ENCODE measurements around the gene MRPL36. TPM values are rescaled to one million over a fixed set of nuclear protein-coding genes. Genes with fewer than 3 reads are reported as not detected.

MRPL36 gene
- total and polyA plus RNA-seq, 4 experiments from 2014 or later = 30.7 to 85.1 (median 54.7) TPM

- no peak overlapping the region for H3K27ac ChIP-seq (ENCODE audit: low read depth, low read length)
- Mint-ChIP-seq H3K27ac (no peak overlapping the region), H3K9me3 (no peaks in the 10 kb centered on the region), H3K27me3 (peaks cover 0 to 8% of the 10 kb centered on the region in 2 donors), H3K4me1 (no peaks in the 10 kb centered on the region), H3K4me3 (no peak overlapping the region), H3K36me3 (no peaks in the 10 kb centered on the region)
- H3K4me1 ChIP-seq (ENCODE audit: insufficient read depth, low read length) = no peaks in the 10 kb centered on the region
- no peaks in the 10 kb centered on the region for H3K9me3 ChIP-seq (ENCODE audit: control insufficient read depth in 1 of 2, low read length in 2 of 2)
- ChIA-PET POLR2A (ENCODE audit: partially characterized antibody) (no interaction called here), CTCF (ENCODE audit: partially characterized antibody) (no interaction called here)
- no peak for DNase-seq
- H3K4me3 ChIP-seq (ENCODE audit: low read length in 2 of 2) = no peak overlapping the region
- no peaks in the 10 kb centered on the region for H3K36me3 ChIP-seq (ENCODE audit: insufficient read depth, low read length)
- intact Hi-C loops (cut with micrococcal nuclease) = no loop called here
- no peaks in the 10 kb centered on the region for H3K27me3 ChIP-seq (ENCODE audit: insufficient read depth, low read length)
Measured at GRCh38 chr5:1751026-1751863, 48.4 kb downstream of the MRPL36 start.

- Mint-ChIP-seq H3K36me3 (no peaks in the 10 kb centered on the region), H3K4me3 (no peak overlapping the region), H3K4me1 (no peaks in the 10 kb centered on the region), H3K27me3 (peaks cover 2 to 6% of the 10 kb centered on the region in 2 donors), H3K27ac (peak overlapping the region in 1 of 7 donors; percentile 35), H3K9me3 (no peaks in the 10 kb centered on the region)
- Histone ChIP-seq H3K27me3 (ENCODE audit: insufficient read depth, low read length) (no peaks in the 10 kb centered on the region), H3K9me3 (ENCODE audit: control insufficient read depth in 1 of 2, low read length in 2 of 2) (no peaks in the 10 kb centered on the region), H3K4me1 (ENCODE audit: insufficient read depth, low read length) (no peaks in the 10 kb centered on the region), H3K36me3 (ENCODE audit: insufficient read depth, low read length) (no peaks in the 10 kb centered on the region), H3K27ac (ENCODE audit: low read depth, low read length) (no peak overlapping the region), H3K4me3 (ENCODE audit: low read length in 2 of 2) (no peak overlapping the region)
- CTCF ChIA-PET (ENCODE audit: partially characterized antibody) = no interaction called here
- intact Hi-C loops (cut with micrococcal nuclease) = no loop called here
- POLR2A ChIA-PET (ENCODE audit: partially characterized antibody) = no interaction called here
- no peak for DNase-seq
Measured at GRCh38 chr5:1750469-1750868, 49.2 kb downstream of the MRPL36 start.

- H3K27ac ChIP-seq (ENCODE audit: low read depth, low read length) = no peak overlapping the region
- ChIA-PET POLR2A (ENCODE audit: partially characterized antibody) (no interaction called here), CTCF (ENCODE audit: partially characterized antibody) (interaction anchor here (0.7 to 1.2 kb wide), 2 partner anchors 14 to 18 kb away, joined by 3 to 4 read pairs; no protein-coding TSS in a partner anchor)
Measured at GRCh38 chr5:1749346-1750124, 50.1 kb downstream of the MRPL36 start.

GRCh38 chr5:1748845-1749244, 50.8 kb downstream of the MRPL36 start:
- H3K36me3 ChIP-seq (ENCODE audit: insufficient read depth, low read length) = no peaks in the 10 kb centered on the region
- Mint-ChIP-seq H3K9me3 (no peaks in the 10 kb centered on the region), H3K4me1 (no peaks in the 10 kb centered on the region), H3K4me3 (no peak overlapping the region), H3K36me3 (no peaks in the 10 kb centered on the region), H3K27ac (no peak overlapping the region), H3K27me3 (peaks cover 8 to 9% of the 10 kb centered on the region in 2 donors)
- no peaks in the 10 kb centered on the region for H3K9me3 ChIP-seq (ENCODE audit: control insufficient read depth in 1 of 2, low read length in 2 of 2)
- no peak overlapping the region for H3K27ac ChIP-seq (ENCODE audit: low read depth, low read length)
- ChIA-PET POLR2A (ENCODE audit: partially characterized antibody) (no interaction called here), CTCF (ENCODE audit: partially characterized antibody) (interaction anchor here (1.2 kb wide), 1 partner anchor 13 kb away, joined by 4 read pairs; no protein-coding TSS in a partner anchor)
- no peak overlapping the region for H3K4me3 ChIP-seq (ENCODE audit: low read length in 2 of 2)
- DNase-seq = no peak
- no peaks in the 10 kb centered on the region for H3K4me1 ChIP-seq (ENCODE audit: insufficient read depth, low read length)
- H3K27me3 ChIP-seq (ENCODE audit: insufficient read depth, low read length) = no peaks in the 10 kb centered on the region
- intact Hi-C loops (cut with micrococcal nuclease) = no loop called here

More at GRCh38 chr5:1749346-1750124, 50.1 kb downstream of the MRPL36 start:
- Histone ChIP-seq H3K36me3 (ENCODE audit: insufficient read depth, low read length) (no peaks in the 10 kb centered on the region), H3K9me3 (ENCODE audit: control insufficient read depth in 1 of 2, low read length in 2 of 2) (no peaks in the 10 kb centered on the region), H3K4me1 (ENCODE audit: insufficient read depth, low read length) (no peaks in the 10 kb centered on the region), H3K27me3 (ENCODE audit: insufficient read depth, low read length) (no peaks in the 10 kb centered on the region), H3K4me3 (ENCODE audit: low read length in 2 of 2) (no peak overlapping the region)
- DNase-seq = no peak
- Mint-ChIP-seq H3K9me3 (no peaks in the 10 kb centered on the region), H3K27me3 (peaks cover 6% of the 10 kb centered on the region in 2 donors), H3K36me3 (no peaks in the 10 kb centered on the region), H3K4me1 (no peaks in the 10 kb centered on the region), H3K27ac (no peak overlapping the region), H3K4me3 (no peak overlapping the region)
- intact Hi-C loops (cut with micrococcal nuclease) = no loop called here

Other genes with a start within 250 kb of the MRPL36 start
- gene NDUFS6, start 1.6 kb upstream of the MRPL36 start, total RNA-seq = 10 to 100 TPM; 14.4 to 16.9 TPM
- 10 to 100 TPM; 60.1 to 79.0 TPM for gene NDUFS6, start 1.6 kb upstream of the MRPL36 start, polyA plus RNA-seq
- not detected for gene IRX4, start 83.1 kb upstream of the MRPL36 start, total RNA-seq
- not detected for gene IRX4, start 83.1 kb upstream of the MRPL36 start, polyA plus RNA-seq